Measurements from ENCODE around the gene RNPEPL1. TPM values are rescaled to one million over a fixed set of nuclear protein-coding genes. Genes with fewer than 3 reads are reported as not detected.

Gene RNPEPL1
- total and polyA plus RNA-seq, 10 of the 15 experiments (the other 5 are each of a cell fraction or from before 2014, with no cell fraction given), result 0.24 to 49.5 (median 6.8) TPM

DNA sequence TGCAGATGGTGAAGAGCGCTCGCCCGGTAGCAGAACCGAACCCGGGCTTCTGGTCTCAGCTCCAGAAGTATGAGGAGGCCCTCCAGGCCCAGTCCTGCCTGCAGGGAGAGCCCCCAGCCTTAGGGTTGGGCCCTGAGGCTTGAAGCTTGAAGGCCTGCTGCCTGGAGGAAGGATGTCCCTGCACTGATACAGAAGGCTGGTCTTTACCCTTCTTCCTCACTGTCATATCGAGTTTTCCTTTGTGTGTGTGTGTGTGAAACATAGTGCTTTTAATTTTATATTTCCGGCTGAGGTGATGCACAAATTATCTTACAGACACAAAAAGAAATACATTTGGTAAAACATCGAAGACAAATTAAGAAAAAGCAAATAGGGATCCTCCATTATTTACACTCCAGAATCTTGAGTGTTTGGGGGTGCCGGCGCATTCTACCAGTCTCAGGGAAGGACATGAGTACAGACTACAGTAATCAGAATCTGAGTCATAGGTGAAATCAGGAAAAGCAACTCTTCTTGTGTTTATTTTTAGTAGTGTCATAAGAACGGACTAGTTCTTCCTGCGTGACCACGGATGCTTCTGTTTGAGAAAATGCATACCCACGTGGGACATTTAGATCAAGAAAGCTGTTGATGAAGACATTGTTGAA is 6.8 kb upstream of the RNPEPL1 start (continued):
- TF ChIP-seq, protein P1, sequence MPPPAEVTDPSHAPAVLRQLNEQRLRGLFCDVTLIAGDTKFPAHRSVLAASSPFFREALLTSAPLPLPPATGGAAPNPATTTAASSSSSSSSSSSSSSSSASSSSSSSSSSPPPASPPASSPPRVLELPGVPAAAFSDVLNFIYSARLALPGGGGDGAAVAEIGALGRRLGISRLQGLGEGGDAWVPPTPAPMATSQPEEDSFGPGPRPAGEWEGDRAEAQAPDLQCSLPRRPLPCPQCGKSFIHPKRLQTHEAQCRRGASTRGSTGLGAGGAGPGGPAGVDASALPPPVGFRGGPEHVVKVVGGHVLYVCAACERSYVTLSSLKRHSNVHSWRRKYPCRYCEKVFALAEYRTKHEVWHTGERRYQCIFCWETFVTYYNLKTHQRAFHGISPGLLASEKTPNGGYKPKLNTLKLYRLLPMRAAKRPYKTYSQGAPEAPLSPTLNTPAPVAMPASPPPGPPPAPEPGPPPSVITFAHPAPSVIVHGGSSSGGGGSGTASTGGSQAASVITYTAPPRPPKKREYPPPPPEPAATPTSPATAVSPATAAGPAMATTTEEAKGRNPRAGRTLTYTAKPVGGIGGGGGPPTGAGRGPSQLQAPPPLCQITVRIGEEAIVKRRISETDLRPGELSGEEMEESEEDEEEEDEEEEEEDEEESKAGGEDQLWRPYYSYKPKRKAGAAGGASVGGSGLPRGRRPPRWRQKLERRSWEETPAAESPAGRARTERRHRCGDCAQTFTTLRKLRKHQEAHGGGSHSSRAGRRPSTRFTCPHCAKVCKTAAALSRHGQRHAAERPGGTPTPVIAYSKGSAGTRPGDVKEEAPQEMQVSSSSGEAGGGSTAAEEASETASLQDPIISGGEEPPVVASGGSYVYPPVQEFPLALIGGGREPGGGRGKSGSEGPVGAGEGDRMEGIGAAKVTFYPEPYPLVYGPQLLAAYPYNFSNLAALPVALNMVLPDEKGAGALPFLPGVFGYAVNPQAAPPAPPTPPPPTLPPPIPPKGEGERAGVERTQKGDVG (CRISPR knock-in tag; IDR thresholded peaks at IDR 0.05), result no peak
- TF ChIP-seq MEF2A (IDR thresholded peaks at IDR 0.05; ENCODE audit: insufficient read depth, low read depth, low read length), result peak; percentile 75
- TF ChIP-seq ZNF384 (IDR thresholded peaks at IDR 0.05; ENCODE audit: borderline replicate concordance, low read depth, low read length), result no peak
- TF ChIP-seq ZZZ3 (IDR thresholded peaks at IDR 0.05; ENCODE audit: control insufficient read depth, insufficient read length, low read depth), result no peak
- no peak for TF ChIP-seq HDAC2 (IDR thresholded peaks at IDR 0.05)
- TF ChIP-seq HCFC1 (IDR thresholded peaks at IDR 0.05; ENCODE audit: low read length), result no peak
- no peak for TF ChIP-seq POLR2AphosphoS2 (IDR thresholded peaks at IDR 0.05; ENCODE audit: low read depth, low read length)
- TF ChIP-seq, protein P2, sequence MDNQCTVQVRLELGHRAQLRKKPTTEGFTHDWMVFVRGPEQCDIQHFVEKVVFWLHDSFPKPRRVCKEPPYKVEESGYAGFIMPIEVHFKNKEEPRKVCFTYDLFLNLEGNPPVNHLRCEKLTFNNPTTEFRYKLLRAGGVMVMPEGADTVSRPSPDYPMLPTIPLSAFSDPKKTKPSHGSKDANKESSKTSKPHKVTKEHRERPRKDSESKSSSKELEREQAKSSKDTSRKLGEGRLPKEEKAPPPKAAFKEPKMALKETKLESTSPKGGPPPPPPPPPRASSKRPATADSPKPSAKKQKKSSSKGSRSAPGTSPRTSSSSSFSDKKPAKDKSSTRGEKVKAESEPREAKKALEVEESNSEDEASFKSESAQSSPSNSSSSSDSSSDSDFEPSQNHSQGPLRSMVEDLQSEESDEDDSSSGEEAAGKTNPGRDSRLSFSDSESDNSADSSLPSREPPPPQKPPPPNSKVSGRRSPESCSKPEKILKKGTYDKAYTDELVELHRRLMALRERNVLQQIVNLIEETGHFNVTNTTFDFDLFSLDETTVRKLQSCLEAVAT (IDR thresholded peaks at IDR 0.05), result peak; percentile 55
- no peak for TF ChIP-seq SREBF2 (IDR thresholded peaks at IDR 0.05; ENCODE audit: low read length)
- TF ChIP-seq, protein P3, sequence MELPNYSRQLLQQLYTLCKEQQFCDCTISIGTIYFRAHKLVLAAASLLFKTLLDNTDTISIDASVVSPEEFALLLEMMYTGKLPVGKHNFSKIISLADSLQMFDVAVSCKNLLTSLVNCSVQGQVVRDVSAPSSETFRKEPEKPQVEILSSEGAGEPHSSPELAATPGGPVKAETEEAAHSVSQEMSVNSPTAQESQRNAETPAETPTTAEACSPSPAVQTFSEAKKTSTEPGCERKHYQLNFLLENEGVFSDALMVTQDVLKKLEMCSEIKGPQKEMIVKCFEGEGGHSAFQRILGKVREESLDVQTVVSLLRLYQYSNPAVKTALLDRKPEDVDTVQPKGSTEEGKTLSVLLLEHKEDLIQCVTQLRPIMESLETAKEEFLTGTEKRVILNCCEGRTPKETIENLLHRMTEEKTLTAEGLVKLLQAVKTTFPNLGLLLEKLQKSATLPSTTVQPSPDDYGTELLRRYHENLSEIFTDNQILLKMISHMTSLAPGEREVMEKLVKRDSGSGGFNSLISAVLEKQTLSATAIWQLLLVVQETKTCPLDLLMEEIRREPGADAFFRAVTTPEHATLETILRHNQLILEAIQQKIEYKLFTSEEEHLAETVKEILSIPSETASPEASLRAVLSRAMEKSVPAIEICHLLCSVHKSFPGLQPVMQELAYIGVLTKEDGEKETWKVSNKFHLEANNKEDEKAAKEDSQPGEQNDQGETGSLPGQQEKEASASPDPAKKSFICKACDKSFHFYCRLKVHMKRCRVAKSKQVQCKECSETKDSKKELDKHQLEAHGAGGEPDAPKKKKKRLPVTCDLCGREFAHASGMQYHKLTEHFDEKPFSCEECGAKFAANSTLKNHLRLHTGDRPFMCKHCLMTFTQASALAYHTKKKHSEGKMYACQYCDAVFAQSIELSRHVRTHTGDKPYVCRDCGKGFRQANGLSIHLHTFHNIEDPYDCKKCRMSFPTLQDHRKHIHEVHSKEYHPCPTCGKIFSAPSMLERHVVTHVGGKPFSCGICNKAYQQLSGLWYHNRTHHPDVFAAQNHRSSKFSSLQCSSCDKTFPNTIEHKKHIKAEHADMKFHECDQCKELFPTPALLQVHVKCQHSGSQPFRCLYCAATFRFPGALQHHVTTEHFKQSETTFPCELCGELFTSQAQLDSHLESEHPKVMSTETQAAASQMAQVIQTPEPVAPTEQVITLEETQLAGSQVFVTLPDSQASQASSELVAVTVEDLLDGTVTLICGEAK (IDR thresholded peaks at IDR 0.05; ENCODE audit: borderline replicate concordance), result no peak; the same call in 1 of the 2 replicates
- no peak for TF ChIP-seq FOXK2 (IDR thresholded peaks at IDR 0.05)
- no peak for TF ChIP-seq STAT1 (conservative IDR thresholded peaks at IDR 0.05)
- peak; percentile 42; the same call in 1 of the 2 replicates for TF ChIP-seq ATF7 (IDR thresholded peaks at IDR 0.05; ENCODE audit: low read depth)
- no peak for TF ChIP-seq WRNIP1 (IDR thresholded peaks at IDR 0.05; ENCODE audit: borderline replicate concordance, low read depth, low read length)
- TF ChIP-seq NR2F1 (conservative IDR thresholded peaks at IDR 0.05), result no peak
- no peak for TF ChIP-seq EGR1 (IDR thresholded peaks at IDR 0.05; ENCODE audit: borderline replicate concordance in 1 of 2, low read depth in 2 of 2, low read length in 2 of 2)
- TF ChIP-seq CHD1 (IDR thresholded peaks at IDR 0.05; ENCODE audit: low read depth, low read length), result peak; percentile 65; the same call in 1 of the 2 replicates
- TF ChIP-seq ZNF24 (IDR thresholded peaks at IDR 0.05), result no peak
- no peak for TF ChIP-seq TBL1XR1 (IDR thresholded peaks at IDR 0.05; ENCODE audit: low read depth, low read length)
- TF ChIP-seq, protein P4, sequence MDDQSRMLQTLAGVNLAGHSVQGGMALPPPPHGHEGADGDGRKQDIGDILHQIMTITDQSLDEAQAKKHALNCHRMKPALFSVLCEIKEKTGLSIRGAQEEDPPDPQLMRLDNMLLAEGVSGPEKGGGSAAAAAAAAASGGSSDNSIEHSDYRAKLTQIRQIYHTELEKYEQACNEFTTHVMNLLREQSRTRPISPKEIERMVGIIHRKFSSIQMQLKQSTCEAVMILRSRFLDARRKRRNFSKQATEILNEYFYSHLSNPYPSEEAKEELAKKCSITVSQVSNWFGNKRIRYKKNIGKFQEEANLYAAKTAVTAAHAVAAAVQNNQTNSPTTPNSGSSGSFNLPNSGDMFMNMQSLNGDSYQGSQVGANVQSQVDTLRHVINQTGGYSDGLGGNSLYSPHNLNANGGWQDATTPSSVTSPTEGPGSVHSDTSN (IDR thresholded peaks at IDR 0.05; ENCODE audit: insufficient replicate concordance, low read depth, low read length), result no peak

Data from GM12878 (cell line).